Measurements from ENCODE around the gene CDH13. TPM values are rescaled to one million over a fixed set of nuclear protein-coding genes. Genes with fewer than 3 reads are reported as not detected.

The CDH13 gene
- total RNA-seq, 2 experiments from 2014 or later = not detected

GRCh38 chr16:83794860-83795554, 1168.2 kb downstream of the CDH13 start:
- no peaks in the 10 kb centered on the region for H4K20me1 ChIP-seq (ENCODE audit: insufficient read depth, low read length)
- no peak for DNase-seq (ENCODE audit: low spot score)
- H3K27ac ChIP-seq (ENCODE audit: low read depth, low read length, poor library complexity, severe bottlenecking) = no peak overlapping the region
- TF ChIP-seq EZH2phosphoT487 (IDR thresholded peaks at IDR 0.05; ENCODE audit: borderline replicate concordance, low read depth, low read length) = no peak
- TF ChIP-seq, protein P1, sequence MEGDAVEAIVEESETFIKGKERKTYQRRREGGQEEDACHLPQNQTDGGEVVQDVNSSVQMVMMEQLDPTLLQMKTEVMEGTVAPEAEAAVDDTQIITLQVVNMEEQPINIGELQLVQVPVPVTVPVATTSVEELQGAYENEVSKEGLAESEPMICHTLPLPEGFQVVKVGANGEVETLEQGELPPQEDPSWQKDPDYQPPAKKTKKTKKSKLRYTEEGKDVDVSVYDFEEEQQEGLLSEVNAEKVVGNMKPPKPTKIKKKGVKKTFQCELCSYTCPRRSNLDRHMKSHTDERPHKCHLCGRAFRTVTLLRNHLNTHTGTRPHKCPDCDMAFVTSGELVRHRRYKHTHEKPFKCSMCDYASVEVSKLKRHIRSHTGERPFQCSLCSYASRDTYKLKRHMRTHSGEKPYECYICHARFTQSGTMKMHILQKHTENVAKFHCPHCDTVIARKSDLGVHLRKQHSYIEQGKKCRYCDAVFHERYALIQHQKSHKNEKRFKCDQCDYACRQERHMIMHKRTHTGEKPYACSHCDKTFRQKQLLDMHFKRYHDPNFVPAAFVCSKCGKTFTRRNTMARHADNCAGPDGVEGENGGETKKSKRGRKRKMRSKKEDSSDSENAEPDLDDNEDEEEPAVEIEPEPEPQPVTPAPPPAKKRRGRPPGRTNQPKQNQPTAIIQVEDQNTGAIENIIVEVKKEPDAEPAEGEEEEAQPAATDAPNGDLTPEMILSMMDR (conservative IDR thresholded peaks at IDR 0.05; ENCODE audit: low read length) = no peak
- H3K9me2 ChIP-seq (ENCODE audit: insufficient read depth, low read length) = no peaks in the 10 kb centered on the region
- H3K79me2 ChIP-seq (ENCODE audit: insufficient read depth, low read depth, low read length) = no peaks in the 10 kb centered on the region
- no peak overlapping the region for H3K4me3 ChIP-seq (ENCODE audit: low read depth, low read length, poor library complexity, severe bottlenecking)
- ChIA-PET CTCF (ENCODE audit: unreplicated experiment) (no interaction called here), POLR2A (no interaction called here)
- H3K36me3 ChIP-seq (ENCODE audit: insufficient read depth, low read length) = no peaks in the 10 kb centered on the region
- intact Hi-C loops (cut with micrococcal nuclease; ENCODE audit: unreplicated experiment) = no loop called here
- BruUV-seq (replicated peaks) = no TSS peak
- H3K9me3 ChIP-seq (ENCODE audit: low read length) = no peaks in the 10 kb centered on the region
- no peak overlapping the region for H2AFZ ChIP-seq (ENCODE audit: low read length)
- no peaks in the 10 kb centered on the region for H3K4me1 ChIP-seq (ENCODE audit: insufficient read depth, low read length, poor library complexity, severe bottlenecking)
- H3K4me2 ChIP-seq (ENCODE audit: low read length) = no peak overlapping the region

DNA sequence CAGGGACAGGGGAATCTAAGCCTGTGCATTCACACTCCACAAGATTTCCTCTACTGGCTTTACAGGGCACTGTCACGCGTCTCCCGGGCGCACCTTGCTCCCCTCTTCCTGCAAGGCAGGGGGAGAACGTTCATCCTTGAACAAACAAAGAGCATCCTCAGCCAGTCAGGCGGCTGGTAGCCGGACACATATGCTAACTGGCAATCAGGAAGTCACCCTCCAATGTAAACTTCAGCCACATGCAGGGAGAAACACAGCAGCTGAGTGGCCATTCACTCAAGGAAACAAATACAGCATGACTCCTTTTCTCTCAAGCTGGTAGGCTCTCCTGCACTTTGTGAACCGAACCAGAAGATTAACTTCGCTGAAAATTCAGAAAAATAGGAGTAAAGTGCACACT, 1170.2 kb downstream of the CDH13 start:
- no peaks in the 10 kb centered on the region for H3K4me1 ChIP-seq (ENCODE audit: insufficient read depth, low read length, poor library complexity, severe bottlenecking)
- H3K36me3 ChIP-seq (ENCODE audit: insufficient read depth, low read length) = no peaks in the 10 kb centered on the region
- no TSS peak for BruUV-seq (replicated peaks)
- H3K79me2 ChIP-seq (ENCODE audit: insufficient read depth, low read depth, low read length) = no peaks in the 10 kb centered on the region
- no peak overlapping the region for H3K27ac ChIP-seq (ENCODE audit: low read depth, low read length, poor library complexity, severe bottlenecking)
- no peak overlapping the region for H2AFZ ChIP-seq (ENCODE audit: low read length)
- ChIA-PET CTCF (ENCODE audit: unreplicated experiment) (no interaction called here), POLR2A (interaction anchor here (1.2 kb wide), 1 partner anchor 12 kb away, joined by 3 read pairs; no protein-coding TSS in a partner anchor)
- DNase-seq (ENCODE audit: low spot score) = no peak
- TF ChIP-seq EZH2phosphoT487 (IDR thresholded peaks at IDR 0.05; ENCODE audit: borderline replicate concordance, low read depth, low read length) = no peak
- TF ChIP-seq, protein P1 (conservative IDR thresholded peaks at IDR 0.05; ENCODE audit: low read length) = no peak
- no peaks in the 10 kb centered on the region for H3K9me2 ChIP-seq (ENCODE audit: insufficient read depth, low read length)
- no peak overlapping the region for H3K4me2 ChIP-seq (ENCODE audit: low read length)
- intact Hi-C loops (cut with micrococcal nuclease; ENCODE audit: unreplicated experiment) = no loop called here
- no peaks in the 10 kb centered on the region for H3K9me3 ChIP-seq (ENCODE audit: low read length)
- no peak overlapping the region for H3K4me3 ChIP-seq (ENCODE audit: low read depth, low read length, poor library complexity, severe bottlenecking)
- no peaks in the 10 kb centered on the region for H4K20me1 ChIP-seq (ENCODE audit: insufficient read depth, low read length)

- H2AFZ ChIP-seq (ENCODE audit: low read length) = no peak overlapping the region
- no TSS peak for BruUV-seq (replicated peaks)
- H3K27ac ChIP-seq (ENCODE audit: low read depth, low read length, poor library complexity, severe bottlenecking) = no peak overlapping the region
- H3K4me2 ChIP-seq (ENCODE audit: low read length) = no peak overlapping the region
- no peaks in the 10 kb centered on the region for H3K9me2 ChIP-seq (ENCODE audit: insufficient read depth, low read length)
- no peaks in the 10 kb centered on the region for H3K79me2 ChIP-seq (ENCODE audit: insufficient read depth, low read depth, low read length)
- no peak overlapping the region for H3K4me3 ChIP-seq (ENCODE audit: low read depth, low read length, poor library complexity, severe bottlenecking)
- CTCF ChIA-PET (ENCODE audit: unreplicated experiment) = no interaction called here
- no peak for DNase-seq (ENCODE audit: low spot score)
- TF ChIP-seq, protein P1 (conservative IDR thresholded peaks at IDR 0.05; ENCODE audit: low read length) = no peak
- no peak for TF ChIP-seq EZH2phosphoT487 (IDR thresholded peaks at IDR 0.05; ENCODE audit: borderline replicate concordance, low read depth, low read length)
- intact Hi-C loops (cut with micrococcal nuclease; ENCODE audit: unreplicated experiment) = no loop called here
- no peaks in the 10 kb centered on the region for H4K20me1 ChIP-seq (ENCODE audit: insufficient read depth, low read length)
- H3K4me1 ChIP-seq (ENCODE audit: insufficient read depth, low read length, poor library complexity, severe bottlenecking) = no peaks in the 10 kb centered on the region
- H3K9me3 ChIP-seq (ENCODE audit: low read length) = no peaks in the 10 kb centered on the region
- POLR2A ChIA-PET = no interaction called here
- no peaks in the 10 kb centered on the region for H3K36me3 ChIP-seq (ENCODE audit: insufficient read depth, low read length)
Observed at GRCh38 chr16:83799336-83799735, 1172.6 kb downstream of the CDH13 start.

All from OCI-LY7 (cell line).